GM19351 (cell line): ENCODE measurements around the gene MCRIP2.

ENCODE experiments used
- ATAC-seq: cut with Tn5 transposase; IDR thresholded peaks from one replicate; pipeline ENCODE4 v1.9.1; 2021; ENCODE audit warnings: mild to moderate bottlenecking, moderate library complexity; ENCODE audit not compliant: unreplicated experiment

MCRIP2 gene

GRCh38 chr16:693364-693763 is 51.7 kb downstream of the MCRIP2 start:
- ATAC-seq: no peak

GRCh38 chr16:693766-694165 is 52.1 kb downstream of the MCRIP2 start:
- ATAC-seq: no peak

- no peak for ATAC-seq
Observed at GRCh38 chr16:694187-694862, 52.7 kb downstream of the MCRIP2 start.

- ATAC-seq: no peak
Observed at GRCh38 chr16:694863-695354, 53.3 kb downstream of the MCRIP2 start.

GRCh38 chr16:695355-696089 is 53.9 kb downstream of the MCRIP2 start:
- ATAC-seq: no peak
